Coronary artery (tissue), 2 donors: Measurements from ENCODE around the gene LARP4.

Source experiments
- DNase-seq: peaks from one replicate; pipeline ENCODE4 v3.0.0-alpha.2; 2017; ENCODE audit warnings: low spot score
- H3K27ac ChIP-seq, 2 donors: fragments of 200-600 bp; sonication (generic); one replicate each; pipeline ENCODE4 v1.5.1; 2016 to 2019
- H3K4me3 ChIP-seq: fragments of 200-600 bp; sonication (generic); 2 replicates; pipeline ENCODE4 v1.5.1; 2016; ENCODE audit warnings: mild to moderate bottlenecking, moderate library complexity
- TF ChIP-seq, protein P1 (sequence below): fragments of 200-600 bp; sonication (generic); IDR thresholded peaks from one replicate; pipeline ENCODE4 v1.5.1; 2019; ENCODE audit warnings: antibody characterized with exemption

LARP4 gene

GRCh38 chr12:50401500-50402081 is 906 bp downstream of the LARP4 start:
- peak overlapping the region; percentile 84 for H3K4me3 ChIP-seq
- TF ChIP-seq, protein P1, sequence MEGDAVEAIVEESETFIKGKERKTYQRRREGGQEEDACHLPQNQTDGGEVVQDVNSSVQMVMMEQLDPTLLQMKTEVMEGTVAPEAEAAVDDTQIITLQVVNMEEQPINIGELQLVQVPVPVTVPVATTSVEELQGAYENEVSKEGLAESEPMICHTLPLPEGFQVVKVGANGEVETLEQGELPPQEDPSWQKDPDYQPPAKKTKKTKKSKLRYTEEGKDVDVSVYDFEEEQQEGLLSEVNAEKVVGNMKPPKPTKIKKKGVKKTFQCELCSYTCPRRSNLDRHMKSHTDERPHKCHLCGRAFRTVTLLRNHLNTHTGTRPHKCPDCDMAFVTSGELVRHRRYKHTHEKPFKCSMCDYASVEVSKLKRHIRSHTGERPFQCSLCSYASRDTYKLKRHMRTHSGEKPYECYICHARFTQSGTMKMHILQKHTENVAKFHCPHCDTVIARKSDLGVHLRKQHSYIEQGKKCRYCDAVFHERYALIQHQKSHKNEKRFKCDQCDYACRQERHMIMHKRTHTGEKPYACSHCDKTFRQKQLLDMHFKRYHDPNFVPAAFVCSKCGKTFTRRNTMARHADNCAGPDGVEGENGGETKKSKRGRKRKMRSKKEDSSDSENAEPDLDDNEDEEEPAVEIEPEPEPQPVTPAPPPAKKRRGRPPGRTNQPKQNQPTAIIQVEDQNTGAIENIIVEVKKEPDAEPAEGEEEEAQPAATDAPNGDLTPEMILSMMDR, result no peak
- no peak for DNase-seq
- peak overlapping the region; percentile 87 to 89 for H3K27ac ChIP-seq

DNA sequence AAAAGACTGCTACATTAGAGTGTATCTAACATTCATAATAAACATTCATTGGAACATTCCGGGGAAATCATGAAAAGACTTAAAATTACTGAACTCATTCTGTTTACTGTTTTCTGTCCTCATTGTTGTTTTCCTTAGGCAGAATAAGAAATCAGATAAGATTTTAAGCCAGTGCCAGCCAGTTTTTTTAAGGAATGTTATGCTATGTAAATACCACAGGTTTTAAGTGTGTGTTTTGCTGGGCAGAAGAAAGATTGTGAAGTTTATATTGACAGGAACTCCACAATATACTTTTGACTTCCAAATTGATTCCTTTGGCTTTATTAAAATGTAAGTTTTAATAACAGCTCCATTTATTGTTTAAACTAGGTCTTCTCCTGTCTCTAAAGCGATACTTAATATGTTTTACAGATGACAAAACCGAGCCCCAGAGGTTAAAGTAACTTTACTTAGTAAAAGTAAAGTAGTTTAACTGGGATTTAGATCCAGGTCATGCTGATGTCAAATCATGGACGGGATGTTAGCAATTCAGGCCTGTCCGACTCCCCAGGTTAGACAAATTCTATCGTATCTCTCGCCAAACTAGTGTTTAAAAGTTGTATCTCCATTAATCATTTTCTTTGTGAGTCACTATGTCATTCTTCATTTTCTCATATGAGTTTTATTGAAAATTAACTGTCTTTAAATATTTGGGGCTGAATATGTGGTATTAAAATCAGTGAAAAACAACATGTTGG is 1.7 kb downstream of the LARP4 start:
- Histone ChIP-seq H3K27ac (peak overlapping the region; percentile 87 to 89), H3K4me3 (peak overlapping the region; percentile 84)
- DNase-seq, result no peak
- TF ChIP-seq, protein P1, result no peak

DNA sequence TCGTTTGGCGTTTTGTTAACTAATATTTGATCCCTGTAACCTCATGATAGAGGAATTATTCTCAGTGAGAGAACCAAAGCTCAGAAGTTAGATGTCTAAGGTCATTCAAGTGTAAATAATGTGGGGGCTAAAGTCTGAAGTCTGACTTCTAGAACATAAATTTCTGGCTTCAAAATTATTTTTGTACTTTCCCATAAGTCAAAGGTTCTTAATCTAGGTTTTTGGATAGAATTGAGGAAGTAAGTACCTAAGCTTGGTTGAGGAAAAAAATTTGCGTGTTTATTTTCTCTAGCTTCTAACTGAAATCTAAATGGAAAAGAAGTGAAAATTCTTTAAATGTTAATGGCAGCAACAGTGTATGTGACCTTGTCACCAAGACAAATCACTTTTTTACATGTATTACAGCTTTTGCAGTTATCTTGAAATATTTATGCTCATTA is 2.3 kb downstream of the LARP4 start:
- peak overlapping the region; percentile 84 for H3K4me3 ChIP-seq
- TF ChIP-seq, protein P1, result no peak
- H3K27ac ChIP-seq, result peak overlapping the region in 1 of 2 donors; percentile 89
- no peak for DNase-seq

DNA sequence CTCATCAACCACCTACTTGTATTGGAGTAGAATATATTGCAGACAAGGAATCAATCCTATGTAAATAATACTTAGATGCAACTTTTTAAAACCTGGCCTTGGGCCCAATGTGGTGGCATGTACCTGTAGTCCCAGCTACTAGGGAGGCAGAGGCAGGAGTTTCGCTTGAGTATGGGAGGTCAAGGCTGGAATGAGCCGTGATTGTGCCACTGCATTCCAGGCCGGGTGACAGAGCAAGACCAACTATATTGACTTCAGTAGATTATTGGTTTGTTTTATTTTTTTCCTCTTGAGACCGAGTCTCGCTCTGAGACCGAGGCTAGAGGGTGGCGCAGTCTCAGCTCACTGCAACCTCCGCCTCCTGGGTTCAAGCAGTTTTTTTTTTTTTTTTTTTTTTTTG is 3.6 kb downstream of the LARP4 start:
- no peak for DNase-seq
- no peak overlapping the region for H3K4me3 ChIP-seq
- TF ChIP-seq, protein P1, result no peak
- no peak overlapping the region for H3K27ac ChIP-seq

DNA sequence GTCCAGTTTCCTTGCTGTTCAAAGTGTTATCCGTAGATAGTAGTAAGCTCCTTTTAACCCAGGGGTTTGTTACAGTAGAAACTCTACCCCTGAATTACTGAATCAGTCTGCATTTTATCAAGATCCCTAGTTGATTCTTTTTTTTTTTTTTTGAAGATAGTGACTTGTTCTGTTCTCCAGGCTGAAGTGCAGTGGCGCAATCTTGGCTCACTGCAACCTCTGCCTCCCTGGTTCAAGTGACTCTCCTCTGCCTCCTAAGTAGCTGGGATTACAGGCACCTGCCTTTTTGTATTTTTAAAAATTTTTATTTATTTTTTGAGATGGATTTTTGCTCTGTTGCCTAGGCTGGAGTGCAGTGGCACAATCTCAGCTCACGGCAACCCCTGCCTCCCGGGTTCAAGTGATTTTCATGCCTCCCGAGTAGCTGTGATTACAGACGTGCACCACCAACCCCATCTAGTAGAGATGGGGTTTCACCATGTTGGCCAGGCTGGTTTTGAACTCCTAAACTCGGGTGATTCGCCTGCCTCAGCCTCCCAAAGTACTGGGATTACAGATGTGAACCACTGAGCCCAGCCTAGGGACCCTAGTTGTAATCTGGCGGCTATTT is 10.5 kb downstream of the LARP4 start:
- no peak overlapping the region for H3K4me3 ChIP-seq
- no peak for DNase-seq
- TF ChIP-seq, protein P1, result no peak
- no peak overlapping the region for H3K27ac ChIP-seq

GRCh38 chr12:50415899-50416479 is 15.3 kb downstream of the LARP4 start:
- H3K4me3 ChIP-seq, result no peak overlapping the region
- H3K27ac ChIP-seq, result no peak overlapping the region
- DNase-seq, result no peak
- TF ChIP-seq, protein P1, result no peak
